NCI-H345 treated with DMSO at 0.1 percent for 48 hours (cell line): ENCODE results near the gene PAK4.

Experiments
- DNase-seq: peaks from one replicate; lab custom pipeline; 2025; ENCODE audit not compliant: unreplicated experiment; lab: John Stamatoyannopoulos, UW

The PAK4 gene

DNA sequence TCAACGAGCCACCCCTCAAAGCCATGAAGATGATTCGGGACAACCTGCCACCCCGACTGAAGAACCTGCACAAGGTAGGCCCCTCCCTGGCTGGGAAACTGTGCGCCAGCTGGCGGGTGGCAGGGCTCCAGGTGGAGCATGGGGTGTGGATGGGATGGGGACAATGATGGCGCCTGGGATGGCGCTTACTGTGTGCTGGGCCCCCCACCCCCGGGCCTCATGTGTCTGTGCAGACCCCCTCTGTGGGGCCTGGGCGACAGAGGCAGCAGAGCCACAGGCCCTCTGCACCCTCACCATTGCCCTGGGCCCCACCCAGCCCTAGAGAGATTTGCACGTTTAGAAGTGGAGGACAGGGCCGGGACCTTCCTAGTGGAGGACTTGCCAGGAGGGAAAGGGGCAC, 52.1 kb downstream of the PAK4 start:
- no peak for DNase-seq

DNA sequence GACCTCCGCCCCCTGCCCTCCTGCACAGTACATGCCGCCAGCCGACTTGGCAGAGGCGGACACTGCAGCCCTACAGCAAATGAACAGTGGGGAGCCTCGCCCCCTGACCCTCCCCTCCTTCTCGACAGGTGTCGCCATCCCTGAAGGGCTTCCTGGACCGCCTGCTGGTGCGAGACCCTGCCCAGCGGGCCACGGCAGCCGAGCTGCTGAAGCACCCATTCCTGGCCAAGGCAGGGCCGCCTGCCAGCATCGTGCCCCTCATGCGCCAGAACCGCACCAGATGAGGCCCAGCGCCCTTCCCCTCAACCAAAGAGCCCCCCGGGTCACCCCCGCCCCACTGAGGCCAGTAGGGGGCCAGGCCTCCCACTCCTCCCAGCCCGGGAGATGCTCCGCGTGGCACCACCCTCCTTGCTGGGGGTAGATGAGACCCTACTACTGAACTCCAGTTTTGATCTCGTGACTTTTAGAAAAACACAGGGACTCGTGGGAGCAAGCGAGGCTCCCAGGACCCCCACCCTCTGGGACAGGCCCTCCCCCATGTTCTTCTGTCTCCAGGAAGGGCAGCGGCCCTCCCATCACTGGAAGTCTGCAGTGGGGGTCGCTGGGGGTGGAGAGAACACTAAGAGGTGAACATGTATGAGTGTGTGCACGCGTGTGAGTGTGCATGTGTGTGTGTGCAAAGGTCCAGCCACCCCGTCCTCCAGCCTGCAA, 52.9 kb downstream of the PAK4 start:
- DNase-seq = no peak

DNA sequence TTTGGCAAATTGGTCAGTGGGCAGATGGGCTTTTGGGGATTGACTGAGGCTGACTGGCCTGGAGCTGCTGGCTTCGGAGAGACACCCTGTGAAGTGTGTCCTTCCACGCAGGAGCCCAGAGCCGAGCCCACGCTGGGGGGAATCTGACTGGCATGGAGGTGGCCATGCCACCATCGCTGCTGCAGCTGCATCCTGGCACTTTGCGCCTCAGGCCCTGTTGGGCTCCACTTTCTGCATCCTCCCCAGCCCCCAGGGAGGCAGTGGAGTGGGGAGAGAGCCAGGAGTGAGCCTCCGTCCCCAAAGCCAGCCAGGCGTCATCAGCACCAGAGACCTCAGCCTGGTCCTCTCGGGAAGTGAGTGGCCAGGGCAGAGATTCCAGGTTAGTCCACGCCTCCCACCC, 54.2 kb downstream of the PAK4 start:
- no peak for DNase-seq

DNA sequence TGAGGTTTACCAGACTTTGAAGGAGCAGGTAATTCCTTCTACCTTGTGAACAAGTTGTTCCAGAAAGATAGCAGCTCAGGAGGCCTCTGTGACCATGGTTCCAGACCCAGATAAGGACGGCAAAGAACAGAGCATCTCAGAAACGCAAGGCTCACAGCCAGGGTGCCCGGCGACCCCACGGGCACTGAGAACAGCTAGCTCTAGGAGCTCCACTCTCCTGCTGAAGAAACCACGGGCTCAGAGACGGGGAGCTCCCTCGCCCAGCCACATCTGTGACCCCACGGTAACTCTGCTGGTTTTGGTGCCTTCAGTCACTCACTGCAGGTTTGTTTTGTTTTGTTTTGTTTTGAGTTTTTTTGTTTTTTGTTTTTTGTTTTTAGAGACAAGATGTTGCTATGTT, 55.2 kb downstream of the PAK4 start:
- DNase-seq = no peak

DNA sequence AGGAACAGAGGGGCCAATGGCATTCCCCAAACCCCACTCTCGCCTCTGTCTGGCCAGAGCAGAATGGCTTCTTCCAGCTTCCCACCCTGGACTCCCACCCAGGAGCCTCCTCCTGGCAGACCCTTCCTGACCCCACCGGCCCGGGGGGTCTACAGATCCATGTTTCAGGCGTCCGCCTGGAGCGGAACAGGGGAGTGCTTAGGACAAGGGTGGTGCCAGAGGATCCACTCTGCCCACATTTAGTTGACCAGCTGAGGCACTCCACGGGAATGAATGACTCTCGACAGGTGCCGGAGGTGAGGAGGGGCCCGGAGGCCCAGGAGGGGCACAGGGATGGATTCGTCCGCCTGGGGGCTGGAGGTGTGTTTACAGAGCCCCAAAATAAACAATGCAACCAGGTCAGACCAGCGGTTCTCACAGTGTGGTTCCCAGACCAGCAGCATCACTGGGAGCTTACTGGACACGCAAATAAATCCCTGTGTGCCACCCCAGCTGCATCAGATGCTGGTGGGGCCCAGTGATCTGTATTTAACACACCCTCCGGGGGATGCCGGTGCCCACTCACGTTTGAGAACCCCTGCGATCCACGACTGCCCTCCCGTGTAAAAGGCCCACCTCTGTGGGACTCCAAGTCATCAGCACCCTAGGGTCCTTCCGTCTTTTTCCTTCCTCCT, 56.1 kb downstream of the PAK4 start:
- no peak for DNase-seq

DNA sequence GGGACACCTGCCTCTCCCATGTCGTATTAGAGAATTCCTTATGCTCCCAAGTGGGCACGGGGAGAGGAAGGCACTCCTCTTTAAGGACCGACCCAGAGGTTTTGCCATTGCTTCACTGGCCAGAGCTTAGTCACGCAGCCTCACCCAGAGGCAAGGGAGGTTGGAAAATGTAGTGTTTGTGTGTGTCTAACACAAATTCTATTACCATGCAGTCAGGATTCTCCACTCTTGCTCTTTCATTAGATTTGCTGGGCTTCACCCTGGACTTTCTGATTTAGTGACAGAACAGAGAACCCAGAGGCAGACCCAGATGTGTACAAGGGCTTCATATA, 56.6 kb downstream of the PAK4 start:
- no peak for DNase-seq

DNA sequence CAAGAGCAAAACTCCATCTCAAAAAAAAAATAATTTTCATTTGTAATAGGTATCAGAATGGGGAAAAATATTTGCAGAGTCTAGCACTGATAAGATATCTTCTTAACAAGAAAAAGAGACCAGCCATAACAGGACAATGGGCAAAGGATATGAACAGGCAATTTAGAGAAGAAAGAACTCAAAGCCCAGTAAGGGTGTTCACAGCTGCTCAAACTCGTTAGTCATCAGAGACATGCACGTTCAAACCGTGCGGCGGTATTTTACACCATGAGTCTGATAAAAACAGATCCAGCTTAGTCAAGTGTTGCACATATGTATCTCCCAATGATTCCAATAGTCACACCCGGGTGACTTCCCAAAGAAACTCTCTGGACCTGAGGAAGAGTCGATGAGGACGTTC, 57.5 kb downstream of the PAK4 start:
- no peak for DNase-seq

DNA sequence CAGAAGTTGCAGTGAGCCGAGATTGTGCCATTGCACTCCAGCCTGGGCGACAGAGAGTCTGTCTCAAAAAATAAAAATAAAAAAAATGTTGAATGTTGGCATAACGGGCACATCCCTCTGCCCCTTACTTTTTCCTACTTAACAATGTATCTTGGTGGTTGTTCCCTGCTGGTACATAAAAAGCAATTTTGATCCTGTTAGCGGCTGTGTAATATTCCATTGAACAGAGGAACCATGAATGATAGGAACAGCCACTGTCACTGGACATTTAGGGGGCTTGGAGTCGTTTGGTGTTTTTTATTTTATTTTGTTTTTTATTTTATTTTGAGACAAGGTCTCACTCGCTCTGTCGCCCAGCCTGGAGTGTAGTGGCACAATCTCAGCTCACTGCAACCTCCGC, 60.8 kb downstream of the PAK4 start:
- DNase-seq = no peak

DNA sequence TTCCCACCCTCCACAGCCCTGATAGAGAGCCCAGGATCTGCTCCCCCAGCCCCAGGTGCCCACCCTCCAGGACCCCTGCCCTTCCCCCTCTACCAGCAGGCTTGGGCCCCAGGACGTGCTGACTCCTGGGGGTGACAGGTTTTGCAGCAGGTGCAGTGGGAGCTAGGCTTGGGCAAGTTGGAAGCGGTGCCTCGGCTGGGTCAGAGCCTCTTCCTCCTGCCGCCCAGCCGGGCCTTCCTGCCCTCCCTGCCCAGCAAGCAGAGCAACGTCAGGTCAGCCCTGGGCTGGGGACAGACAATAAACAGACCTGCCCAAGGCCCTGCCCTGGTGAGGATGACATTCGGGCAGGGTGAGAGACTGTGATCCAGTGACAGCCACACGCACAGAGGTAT, 62.0 kb downstream of the PAK4 start:
- no peak for DNase-seq

DNA sequence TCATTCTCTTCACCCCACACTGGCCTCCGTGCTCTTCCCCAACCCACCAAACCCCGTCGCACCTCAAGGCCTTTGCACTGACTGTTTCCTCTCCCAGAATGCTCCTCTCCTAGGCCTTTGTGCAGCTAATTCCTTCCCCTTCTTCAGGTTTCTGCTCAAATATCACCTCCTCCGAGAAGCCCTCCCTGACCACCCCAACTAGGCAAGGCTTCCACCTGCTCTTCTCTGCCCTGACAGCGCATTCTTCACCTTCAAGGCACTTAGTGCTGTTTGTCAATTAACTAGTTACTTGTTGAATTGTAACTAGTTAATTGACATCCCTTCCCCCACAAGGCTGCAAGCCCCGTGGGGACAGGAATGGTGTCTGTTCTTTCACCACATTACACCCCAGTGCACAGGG, 63.4 kb downstream of the PAK4 start:
- DNase-seq = no peak

DNA sequence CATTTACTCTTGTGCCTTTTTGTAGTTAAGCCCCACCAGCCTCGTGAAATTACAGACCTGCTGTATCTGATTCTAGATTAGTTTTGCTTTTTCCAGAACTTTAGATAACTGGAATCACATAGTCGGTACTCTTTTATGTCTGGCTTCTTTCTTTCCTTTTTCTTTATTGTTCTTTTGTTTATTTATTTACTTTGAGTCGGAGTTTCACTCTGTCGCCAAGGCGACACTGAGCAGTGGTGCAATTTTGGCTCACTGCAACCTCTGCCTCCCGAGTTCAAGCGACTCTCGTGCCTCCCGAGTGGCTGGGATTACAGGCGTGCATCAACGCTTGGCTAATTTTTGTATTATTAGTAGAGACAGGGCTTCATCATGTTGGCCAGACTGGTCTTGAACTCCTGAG, 65.2 kb downstream of the PAK4 start:
- no peak for DNase-seq

DNA sequence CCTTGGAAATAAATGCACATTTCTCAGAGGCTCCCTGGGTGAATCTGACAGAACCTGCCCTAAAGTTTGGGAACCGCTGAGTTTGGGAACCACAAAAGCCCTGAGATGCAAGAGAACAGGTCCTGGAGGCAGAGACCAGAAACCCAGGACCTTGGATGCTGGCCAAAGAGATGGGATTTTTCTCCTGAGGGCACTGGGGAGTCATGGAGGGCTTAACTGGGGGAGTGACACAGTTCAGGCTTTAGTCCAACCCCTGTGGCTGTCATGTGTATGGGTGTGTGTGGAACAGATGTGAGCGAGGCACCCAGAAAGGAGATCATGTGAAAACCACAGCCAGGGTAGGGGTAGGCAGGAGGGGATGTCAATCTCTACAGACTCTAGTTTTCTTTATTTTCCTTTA, 67.3 kb downstream of the PAK4 start:
- no peak for DNase-seq

DNA sequence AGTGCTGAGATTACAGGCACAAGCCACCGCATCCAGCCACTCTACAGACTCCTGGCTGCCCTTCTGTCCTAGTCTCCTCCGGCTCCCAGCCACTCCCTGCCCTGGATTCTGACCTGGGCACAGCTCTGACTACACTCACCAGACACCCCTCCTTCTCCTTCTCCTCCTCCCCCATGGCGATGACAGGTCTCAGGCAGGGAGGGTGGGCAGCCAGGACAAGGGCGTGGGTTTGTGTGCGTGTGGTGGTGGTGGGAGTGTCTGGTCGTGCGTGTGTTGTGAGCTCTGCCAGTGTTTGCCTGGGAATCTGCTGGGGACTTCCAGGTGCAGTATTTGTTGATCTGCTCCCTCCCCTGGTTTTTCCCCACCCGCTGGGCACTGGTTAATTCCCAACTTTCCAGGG, 68.2 kb downstream of the PAK4 start:
- no peak for DNase-seq

DNA sequence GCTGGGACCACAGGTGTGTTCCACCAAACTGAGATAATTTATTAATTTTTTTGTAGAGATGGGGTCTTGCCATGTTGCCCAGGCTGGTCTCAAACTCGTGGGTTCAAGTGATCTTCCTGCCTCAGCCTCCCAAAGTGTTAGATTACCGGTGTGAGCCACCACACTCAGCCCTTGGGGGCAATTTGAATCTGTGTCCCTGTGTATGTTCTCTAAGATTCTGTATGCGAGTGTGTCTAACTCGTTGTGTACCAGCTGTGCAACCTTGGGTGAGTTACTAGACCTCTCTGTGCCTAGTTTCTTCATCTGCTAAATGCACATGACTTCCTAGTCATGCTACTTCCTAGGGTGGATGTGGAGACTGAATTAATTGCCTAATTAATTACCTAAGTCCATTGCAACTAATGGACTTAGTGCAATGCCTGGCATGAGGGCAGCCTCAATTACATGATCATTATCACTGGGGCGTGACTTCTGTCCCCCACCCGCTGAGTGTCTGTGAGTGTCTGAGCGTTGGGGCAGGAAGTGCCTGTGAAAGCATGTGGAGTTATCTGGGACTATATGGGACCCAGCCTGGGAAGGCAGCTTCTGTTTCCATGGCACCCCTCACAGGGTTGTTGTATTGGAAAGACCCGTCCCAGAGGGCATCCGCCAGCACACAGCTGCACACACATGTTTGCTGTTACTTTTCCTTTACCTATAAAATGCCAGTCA, 69.4 kb downstream of the PAK4 start:
- no peak for DNase-seq

DNA sequence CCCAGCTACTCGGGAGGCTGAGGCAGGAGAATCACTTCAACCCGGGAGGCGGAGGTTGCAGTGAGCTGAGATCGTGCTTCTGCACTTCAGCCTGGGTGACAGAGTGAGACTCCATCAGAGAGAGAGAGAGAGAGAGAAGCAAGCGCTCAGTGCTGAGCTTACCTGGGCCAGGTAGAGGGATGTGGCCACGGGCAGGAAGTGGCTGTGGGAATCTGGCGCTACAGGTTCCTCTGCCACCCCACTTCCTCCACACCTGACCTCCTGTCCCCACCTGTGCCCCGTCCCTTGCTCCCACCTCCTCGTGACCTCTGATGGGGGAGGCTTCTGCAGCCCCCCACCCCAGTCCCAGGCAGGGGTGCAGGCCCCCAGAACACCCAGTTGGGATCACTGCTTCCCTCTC, 70.2 kb downstream of the PAK4 start:
- no peak for DNase-seq

DNA sequence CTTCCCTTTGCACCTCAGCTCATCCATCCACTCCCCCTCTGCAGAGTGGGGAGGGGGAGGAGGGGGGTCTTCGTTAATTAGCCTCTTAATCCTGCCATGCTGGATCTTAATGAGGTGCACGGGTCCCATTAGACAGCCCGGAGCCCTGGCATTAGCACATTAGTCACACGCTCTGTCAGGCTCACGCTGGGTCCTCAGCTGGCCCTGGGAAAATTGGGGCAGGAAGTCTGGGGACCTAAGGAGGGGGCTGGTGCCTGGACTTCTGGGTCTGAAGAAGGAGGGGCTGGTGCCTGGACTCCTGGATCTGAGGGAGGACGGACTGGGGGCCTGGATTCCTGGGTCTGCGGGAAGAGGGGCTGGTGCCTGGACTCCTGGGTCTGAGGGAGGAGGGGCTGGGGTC, 70.7 kb downstream of the PAK4 start:
- DNase-seq = no peak

DNA sequence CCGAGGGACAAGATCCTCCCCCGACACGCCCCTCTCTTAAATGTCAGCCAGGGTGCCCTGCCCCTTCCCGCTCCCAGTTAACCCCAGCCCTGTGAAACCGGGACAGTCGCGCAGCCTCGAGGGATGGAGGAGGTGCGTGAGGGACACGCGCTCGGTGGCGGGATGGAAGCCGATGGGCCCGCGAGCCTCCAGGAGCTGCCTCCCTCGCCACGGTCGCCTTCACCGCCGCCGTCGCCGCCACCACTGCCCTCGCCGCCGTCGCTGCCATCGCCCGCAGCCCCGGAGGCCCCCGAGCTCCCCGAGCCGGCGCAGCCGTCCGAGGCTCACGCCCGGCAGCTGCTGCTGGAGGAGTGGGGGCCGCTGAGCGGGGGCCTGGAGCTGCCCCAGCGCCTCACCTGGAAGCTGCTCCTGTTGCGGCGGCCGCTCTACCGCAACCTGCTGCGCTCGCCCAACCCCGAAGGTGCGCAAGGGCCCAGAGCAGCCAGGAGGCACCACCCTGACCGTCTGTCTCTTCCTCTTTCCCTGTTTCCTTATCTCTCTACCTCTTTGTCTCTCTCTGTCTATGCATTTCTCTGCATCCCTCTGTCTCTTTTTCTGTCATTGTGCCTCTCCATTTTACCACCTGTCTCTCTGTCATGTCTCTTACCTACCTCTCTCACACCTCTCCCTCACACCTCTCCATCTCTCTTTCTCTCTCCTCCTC, 71.4 kb downstream of the PAK4 start, which contains the start of gene NCCRP1:
NCCRP1 (plus strand) TSS at position 105 of the 703 bp plus-strand sequence; CDS start at position 124, 19 bp downstream.
- DNase-seq = no peak

DNA sequence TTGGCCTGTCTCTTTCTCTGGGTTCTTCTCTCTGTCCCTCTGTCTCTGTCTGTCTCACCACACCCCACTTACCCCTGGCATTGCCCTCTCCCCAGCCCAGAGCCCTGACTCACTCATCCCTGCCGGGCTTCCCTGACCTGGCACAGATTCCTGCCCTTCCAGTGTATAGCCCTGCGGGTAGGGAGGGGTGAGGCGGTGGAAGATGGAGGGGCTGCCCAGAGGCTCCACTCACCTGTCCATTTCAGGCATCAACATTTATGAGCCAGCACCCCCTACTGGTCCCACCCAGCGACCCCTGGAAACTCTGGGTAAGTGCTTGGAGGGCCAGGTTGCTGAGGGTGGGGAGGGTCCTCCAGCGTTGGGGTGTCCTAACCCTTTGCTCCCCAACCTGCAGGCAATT, 72.2 kb downstream of the PAK4 start:
- DNase-seq = no peak

DNA sequence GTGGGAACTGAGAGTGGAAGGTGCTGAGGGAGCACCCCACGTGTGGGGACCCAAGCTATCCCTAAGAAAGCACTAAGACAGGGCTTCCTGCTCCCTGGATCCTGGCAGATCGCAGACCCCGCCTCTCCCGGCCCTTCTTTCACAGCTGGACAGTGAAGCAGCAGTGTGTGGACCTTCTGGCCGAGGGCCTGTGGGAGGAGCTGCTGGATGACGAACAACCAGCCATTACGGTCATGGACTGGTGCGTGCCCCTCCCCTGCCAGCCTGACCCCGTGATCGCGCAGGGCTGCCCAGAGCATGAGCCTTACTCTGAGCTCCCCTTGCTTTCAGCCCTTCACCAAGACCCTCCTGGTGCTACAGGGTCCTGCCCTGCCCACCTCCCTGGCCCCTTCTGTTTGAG, 73.4 kb downstream of the PAK4 start:
- DNase-seq = no peak

DNA sequence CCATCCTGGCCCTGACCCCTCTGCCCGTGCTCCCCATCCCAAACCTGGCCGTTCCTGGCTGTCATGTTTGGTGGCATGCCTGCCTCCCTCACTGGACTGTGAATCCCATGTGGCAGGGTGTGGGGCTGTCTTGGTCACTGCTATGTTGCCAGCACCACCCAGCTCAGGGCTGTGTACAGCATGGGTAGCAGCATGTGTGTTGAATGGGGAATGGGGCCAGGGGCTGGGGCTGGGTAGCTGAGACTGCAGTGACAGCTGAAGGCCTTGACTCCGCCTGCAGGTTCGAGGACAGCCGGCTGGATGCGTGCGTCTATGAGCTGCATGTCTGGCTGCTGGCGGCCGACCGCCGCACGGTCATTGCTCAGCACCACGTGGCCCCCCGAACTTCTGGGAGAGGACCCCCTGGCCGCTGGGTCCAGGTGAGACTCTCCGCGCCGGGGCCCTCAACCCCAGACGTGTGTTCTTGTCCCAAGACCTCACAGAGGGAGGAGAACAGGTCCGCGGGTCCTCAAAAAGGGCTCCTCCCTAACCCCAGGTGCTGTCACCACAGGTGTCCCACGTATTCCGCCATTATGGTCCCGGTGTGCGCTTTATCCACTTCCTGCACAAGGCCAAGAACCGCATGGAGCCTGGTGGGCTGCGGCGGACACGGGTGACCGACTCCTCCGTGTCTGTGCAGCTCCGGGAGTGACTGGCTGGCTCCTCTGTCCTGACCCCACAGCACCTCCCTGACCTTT, 74.6 kb downstream of the PAK4 start:
- no peak for DNase-seq

DNA sequence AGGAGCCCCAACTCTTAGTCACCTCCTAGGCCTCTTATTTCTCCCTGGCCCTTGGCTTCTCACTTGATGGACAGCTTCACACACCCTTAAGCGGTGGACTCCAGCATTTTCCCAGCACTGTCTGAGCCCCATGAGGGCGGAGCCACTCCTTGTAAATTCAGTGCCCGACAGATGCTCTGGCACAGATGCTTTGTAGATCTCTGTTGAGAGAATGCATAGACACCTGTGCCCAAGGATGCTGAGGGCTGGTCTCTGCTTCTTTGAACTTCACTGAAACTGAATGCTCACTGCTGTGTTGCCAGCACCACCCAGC, 75.2 kb downstream of the PAK4 start:
- DNase-seq = no peak
